ENCODE results near the gene TVP23C.
"Not testable (repeated sequence)": the region's sequence is repeated elsewhere in the genome, so short reads cannot be mapped to it uniquely, and the experiment has no call there.

TVP23C gene

DNA sequence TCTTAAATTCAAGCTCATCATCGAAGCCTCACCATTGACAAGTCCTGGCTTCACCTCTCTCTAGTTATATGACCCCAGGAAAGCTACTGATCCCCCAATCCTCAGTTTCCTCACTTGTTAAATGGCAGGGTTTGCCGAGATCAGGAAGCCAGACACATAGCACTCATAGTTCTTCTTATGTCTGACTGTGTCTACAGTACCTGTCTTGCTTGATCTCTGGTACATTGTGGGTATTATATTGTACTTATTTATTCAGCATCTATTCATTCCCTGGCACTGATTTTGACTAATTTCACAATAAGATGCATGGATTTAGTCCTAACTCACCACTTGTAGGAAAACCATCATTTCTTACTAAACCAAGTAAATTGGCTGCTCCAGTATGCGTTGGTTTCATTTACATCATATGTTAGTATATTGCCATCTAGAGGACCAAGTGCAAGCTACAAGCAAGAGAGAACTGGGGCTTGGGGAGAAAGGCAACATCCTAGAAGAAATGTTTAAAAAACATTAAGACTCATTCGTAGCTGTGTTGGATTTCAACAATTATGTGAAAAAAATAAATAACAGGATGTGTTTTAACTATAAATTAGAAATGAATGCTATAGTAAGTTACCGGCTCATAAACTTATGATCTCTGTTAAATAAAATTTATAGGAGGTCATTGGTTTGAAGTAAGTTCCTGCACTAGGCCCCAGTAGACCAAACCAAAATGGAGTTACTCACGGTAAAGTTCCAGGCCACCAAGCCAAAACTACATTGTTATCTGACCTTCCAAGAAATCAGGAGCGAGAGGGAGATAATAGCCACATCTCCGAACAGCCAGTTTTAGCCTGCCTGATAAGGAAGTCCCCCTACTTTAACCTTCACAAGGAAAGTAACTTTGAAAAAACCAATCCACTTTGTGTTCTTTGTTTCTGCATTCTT lies 36.7 kb downstream of the TVP23C start:
- peak; percentile 30 for DNase-seq

DNA sequence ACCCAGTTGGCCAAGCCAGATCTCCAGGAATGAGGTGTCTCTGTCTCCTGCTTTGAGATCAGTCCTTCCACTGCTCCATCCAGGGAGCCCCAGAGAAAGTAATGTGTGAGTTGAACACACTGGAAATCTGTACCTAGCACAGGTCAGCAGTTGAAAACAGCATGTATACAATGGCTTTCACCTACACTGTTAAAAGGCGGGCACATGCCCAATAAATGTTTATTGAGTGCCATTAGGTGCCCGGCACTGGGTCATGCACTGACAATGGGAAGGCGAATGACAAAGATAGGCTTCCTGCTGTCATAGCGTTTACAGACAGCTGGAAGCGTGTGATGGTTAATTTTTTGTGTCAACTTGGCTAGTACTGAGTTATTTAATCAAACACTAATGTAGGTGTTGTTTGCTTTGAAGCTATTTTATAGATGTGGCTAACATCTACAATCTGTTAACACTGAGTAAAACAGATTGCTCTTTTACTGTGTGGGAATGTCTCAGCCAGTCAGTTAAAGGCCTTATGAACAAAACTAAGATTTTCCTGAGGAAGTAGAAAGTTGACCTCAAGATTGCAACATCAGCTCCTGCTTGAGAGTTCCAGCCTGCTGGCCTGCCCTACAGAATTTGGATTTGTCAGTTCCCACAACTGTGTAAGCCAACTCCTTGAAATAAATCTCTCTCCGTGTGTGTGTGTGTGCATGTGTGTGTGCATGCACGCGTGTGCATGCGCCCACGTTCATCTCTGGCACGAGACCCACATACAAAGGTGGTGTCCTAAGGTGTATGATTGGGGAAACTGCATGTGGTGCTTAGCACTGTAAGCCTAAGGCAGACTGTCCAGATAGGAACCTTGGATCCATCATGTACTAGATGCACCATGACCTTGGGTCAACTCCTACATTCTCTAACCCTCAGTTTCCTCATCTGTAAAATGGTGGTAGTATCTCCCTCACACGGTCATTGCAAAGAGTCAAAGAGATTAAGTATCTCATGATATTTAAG lies 38.0 kb downstream of the TVP23C start:
- not testable (repeated sequence) for DNase-seq

DNA sequence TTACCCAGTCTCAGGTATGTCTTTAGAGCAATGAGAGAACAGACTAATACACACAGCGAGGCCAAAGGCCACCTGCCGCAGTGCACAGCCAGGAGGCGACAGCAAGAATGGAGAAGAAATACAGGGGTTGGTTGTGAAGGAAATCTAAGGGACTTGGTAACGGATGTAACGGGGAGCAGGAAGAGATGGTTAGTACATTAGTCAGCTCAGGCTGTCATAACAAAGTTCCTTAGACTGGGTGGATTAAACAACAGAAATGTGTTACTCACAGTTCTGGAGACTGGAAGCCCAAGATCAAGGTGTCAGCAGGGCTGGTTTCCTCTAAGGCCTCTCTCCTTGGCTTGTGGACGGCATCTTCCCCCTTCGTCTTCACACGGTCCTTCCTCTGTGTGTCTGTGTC lies 47.1 kb downstream of the TVP23C start:
- no peak for DNase-seq

DNA sequence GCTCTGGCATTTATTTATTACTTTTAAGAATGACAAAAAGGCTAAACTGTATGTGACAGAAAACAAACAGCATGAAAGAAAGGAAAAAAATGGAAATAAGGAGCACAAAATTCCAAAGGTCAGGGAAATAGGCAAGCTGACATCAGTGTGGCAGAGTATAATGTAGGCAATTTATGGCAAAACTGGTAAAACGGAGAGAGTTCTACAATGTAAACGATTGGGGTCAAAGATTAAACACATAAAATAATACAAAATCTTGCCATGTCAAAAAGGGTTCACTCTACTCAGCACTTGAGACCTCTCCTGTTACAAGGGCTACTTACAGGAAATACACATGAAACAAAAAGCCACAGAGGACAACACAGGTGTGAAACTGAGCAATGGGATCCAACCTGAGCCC lies 48.8 kb downstream of the TVP23C start:
- no peak for DNase-seq

DNA sequence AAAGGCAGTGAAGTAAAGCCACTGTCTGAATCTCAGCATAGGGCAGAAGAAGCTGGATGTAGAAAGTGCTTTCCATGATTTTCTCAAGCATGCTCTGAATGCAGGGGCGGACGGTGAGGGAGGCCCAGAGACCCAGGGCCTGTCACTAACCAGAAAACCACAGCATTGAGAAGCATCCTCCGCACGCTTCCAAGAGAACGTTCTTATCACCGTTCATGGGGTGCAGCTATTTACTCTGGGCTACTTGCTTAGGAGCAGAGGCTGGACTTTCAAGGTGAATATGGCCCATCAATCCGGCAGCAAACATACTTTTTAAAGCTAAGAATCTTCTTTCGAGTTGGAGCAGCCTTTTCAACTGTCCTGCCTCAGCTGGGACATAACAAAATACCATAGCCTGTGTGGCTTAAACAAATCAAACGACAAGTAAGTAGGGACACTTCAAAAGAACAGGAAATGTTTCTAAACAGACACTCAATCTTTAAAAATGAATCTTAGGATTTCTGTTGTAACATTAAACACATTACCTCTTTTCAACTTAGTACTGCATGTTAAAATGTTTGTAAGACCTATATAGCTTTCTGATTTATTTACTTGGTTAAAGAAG lies 49.3 kb downstream of the TVP23C start:
- DNase-seq = no peak

DNA sequence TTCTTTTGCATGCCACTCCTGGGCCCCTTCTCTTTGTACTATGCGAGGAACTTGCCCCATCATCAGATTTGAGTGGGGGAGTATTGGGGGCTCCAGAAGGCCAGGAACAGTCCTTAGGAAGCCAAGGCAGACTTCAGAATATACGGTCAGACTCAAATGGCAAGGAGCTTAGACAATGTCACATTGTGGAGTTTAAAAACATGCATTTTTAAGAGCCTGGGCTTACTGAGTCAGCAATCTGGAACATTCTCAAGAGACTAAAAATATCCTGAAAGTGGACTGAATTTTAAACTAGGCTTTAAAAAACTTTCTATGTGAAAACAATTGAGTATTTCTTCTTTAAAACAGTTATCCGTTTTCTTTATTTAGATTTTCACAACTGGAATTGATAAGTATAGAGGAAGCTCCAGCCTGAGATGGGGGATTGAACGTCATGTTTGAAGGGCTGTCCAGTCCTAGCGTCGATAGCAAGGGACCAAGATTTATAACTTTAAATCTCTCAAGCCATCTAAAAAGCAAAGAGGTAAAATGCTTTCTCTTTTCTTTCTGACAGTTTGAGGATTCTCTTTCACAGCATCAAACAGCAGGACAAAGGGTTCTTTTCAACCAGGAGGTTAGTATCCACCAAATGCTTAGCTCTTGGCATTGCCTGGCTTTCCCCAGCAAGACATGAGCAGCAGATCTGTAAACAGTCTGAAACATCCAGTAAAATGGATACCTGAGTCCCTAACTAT lies 50.1 kb downstream of the TVP23C start:
- no peak for DNase-seq

DNA sequence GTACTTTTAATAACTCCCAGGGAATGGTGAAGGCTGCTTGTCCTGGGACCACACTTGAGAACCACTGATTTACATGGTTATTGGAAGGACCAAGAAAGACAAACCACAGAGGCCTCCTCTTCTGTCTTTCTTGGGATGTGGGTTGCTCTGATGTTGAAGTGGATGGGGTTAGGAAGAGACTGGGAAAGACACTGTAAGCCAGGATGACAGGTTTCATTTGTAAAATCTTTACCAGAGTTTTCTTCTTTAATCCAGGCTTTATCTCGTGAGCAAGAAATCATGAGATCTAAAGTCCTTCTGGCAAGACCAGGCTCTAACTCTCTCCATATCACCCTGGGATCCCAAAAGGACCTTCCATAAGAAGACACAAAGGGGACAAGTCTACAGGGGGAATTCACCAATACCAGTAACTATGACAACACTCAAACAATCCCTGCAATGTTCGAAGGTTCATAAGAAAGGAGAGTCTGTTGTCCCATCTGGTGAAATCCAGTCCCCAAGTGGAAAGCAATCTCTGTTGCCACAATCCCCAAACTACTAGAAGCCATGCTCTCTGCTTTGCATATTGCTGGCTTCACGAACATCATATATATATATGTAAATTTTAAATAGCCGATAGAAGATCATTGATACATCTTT lies 51.1 kb downstream of the TVP23C start:
- no peak for DNase-seq

DNA sequence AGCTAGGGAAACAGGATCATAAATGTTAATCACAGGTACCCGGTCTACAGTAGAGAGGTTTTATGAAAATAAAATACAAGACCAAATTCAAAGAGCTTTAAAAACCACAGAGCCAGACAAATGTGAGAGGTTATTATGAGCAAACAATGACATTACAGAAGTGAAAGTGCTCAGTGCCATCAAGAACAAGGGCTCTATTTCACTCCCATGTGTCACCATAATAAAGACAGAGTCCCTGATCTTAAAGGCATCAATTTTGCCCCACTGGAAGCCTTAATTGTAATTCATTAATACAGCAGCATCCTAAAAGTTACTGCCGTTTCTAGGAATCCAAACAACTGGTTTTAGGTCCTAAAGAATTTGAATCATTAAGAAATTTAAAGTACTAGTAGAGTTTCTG lies 52.1 kb downstream of the TVP23C start:
- no peak for DNase-seq

DNA sequence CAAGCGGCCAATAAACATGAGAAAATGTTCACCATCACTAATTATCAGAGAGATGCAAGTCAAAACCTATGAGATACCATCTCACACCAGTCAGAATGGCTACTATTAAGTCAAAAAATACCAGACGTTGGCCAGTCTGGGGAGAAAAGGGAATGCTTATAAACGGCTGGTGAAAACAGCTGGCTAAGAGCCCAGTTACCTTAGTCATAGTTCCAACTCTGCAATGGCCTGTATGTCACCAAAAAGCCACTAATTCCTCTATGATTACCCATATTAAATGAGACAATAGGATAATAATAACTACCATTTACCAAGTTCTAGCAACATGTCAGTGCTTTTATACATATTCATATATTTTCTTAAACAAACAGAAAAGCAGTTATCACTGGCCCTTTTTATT lies 52.9 kb downstream of the TVP23C start:
- no peak for DNase-seq

DNA sequence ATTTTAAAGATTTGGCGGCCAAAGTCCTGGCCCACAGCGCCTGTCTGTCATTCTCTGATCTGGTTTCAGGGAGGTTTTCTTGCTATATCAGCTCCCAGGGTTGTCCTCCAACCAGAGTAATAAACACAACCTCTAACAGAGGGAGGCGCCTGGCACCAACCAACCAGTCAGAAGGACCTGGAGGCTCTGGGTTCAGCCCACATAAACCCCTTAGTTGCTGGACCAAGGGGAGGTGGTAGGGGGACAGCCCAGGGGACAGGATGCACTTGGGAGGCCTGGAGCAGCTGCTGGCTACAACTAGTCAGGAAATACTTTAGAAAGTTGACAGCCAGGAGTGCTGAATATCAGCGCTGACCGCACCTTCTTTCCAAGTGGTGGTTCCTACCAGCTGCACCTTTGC lies 54.2 kb downstream of the TVP23C start:
- no peak for DNase-seq

DNA sequence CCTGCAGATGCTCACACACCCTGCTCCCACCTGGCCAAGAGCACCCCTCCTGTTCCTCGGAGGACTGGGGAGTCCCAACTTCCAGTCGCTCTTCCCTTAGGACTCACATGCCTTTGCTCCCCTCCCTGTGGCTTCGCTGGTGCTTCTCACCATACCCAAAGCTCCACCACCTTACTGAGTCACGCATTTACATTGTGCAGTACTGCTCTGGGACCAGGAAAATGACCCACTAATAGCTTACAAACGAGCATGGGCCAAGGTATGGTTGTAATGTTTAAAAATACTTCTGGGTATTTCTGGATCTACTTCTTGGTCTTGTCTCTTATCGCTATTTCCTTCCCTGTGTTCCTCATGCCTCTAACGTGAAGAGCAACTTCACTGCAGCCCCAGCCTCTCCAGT lies 54.8 kb downstream of the TVP23C start:
- no peak for DNase-seq

DNA sequence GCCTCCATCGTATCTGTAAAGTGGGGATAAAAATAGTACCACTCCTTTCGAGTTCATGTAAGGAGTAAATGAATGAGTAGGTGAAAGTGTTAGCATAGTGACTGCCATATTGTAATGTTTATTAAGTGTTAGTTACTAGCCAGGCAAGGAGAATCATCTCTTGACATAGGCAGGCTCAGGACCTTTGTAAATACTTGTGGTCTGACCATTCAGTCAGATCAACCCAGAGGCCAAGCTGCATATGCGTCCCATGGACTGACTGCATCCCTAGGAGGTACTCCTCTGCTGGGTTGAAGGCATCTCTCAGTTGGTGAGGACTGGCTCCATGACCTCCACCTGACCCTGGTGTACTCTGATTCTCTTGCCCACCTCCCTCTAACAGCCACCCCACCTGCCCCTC lies 55.4 kb downstream of the TVP23C start:
- DNase-seq = no peak

DNA sequence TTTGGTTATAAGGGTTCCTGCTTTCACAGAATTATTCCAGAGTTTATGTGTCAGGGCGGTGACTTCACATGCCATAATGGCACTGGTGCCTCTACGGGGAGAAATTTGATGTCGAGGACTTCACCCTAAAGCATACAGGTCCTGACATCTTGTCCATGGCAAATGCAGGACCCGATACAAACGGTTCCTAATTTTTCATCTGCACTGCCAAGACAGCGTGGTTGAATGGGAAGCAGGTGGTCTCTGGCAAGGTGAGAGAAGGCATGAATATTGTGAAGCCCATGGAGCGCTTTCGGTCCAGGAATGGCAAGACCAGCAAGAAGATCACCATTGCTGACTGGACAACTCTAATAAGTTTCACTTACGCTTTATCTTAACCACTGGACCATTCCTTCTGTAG lies 56.3 kb downstream of the TVP23C start:
- no peak for DNase-seq

DNA sequence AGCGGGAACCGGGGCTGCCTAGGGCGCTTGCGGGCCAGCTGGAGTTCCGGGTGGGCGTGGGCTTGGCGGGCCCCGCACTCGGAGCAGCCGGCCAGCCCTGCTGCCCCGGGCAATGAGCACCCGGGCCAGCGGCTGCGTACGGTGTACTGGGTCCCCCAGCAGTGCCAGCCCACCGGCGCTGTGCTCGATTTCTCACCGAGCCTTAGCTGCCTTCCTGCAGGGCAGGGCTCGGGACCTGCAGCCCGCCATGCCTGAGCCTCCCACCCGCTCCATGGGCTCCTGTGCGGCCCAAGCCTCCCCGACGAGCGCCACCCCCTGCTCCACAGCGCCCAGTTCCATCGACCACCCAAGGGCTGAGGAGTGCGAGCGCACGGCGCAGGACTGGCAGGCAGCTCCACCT lies 57.6 kb downstream of the TVP23C start:
- not testable (repeated sequence) for DNase-seq

DNA sequence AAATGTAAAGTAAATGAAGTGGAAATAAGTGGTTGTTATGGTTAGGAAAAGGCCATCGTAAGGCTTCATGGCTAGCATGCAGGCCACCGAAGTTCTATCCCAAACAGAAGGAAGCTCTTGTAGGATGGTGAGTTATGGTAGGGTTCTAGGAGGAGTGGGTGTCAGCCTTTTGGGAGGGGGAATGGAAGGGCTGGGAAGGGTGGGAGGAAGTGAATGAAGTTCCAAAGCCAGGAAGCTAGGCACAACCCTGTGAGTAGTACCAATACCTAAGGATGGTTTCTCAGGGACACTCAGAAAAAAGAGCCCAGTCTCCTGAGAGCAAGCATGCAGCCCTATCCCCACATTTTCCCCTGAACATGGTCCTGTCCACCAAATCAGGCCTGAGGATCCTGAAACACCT lies 59.6 kb downstream of the TVP23C start:
- no peak for DNase-seq

DNA sequence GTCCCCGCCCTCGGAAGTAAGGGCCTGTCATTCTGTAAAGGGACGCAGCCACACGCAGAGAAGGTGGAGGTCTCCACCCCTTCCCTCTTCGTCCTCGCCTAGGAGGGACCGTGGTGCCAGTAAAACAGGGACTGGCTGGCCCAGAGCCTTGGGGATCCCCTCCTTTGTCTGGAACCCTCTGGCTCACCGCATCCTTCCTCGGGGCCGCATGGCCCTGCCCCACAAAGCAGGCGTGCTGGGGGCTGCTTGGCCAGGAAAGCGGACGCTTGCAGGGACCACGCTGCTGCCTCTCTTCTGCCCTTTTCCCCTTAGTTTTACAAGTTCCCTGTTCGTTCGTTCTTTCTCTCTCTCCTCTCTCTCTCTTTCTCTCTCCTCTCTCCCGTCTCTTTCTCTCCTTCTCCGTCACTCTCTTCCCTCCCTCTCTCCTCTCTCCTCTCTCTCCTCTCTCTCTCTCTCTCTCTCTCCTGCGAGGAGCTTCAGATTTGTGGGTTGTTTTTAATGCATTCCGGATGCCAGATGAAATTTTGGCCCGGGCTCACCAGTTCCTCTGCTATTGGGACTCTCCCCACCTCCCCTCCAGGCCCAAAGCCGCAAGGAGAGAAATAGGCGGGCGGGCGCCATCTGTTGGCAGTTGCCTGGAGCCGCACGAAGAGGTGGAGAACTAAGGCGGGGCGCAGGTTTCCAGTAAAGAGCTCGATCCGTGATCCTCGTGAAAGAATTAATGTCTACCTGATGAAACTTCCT lies 60.7 kb downstream of the TVP23C start:
- peak; percentile 81 for DNase-seq

DNA sequence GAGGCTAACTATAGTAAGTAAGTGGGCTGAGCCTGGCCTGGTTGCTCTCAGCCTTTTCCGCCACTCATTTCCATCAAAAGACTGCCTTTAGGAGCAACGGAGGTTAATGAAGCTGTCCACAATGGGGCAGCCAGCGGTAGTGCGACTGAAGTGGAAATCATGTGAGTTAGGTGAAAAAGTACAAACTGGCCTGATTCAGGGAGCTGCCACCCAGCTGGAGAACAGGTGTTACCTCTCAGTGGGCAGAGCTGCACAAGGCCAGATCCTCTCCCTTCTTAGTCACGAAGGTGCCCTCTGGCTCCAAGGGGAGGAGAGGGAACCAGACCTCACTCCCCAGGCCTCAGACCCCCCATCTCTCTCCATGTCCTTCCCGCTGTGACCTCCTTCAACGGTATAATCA lies 61.5 kb downstream of the TVP23C start:
- DNase-seq = no peak

DNA sequence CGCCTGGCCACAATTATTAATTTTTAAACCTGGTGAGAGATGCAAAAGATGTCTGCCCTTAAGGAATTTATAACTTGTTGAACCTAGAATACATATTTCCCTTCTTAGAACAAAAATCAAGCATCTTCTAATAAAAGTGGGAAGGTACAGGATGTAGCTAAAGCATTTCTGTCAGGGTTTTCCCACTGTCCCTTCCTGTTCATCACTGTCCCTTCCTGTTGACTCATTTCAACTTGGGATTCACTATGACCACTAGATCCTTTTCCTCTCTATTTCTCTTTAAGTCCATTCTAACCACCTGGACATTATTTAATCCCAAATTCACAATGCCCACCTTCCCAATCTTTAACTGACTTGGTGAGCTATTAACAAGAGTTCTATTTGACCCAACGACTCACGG lies 62.0 kb downstream of the TVP23C start:
- no peak for DNase-seq

DNA sequence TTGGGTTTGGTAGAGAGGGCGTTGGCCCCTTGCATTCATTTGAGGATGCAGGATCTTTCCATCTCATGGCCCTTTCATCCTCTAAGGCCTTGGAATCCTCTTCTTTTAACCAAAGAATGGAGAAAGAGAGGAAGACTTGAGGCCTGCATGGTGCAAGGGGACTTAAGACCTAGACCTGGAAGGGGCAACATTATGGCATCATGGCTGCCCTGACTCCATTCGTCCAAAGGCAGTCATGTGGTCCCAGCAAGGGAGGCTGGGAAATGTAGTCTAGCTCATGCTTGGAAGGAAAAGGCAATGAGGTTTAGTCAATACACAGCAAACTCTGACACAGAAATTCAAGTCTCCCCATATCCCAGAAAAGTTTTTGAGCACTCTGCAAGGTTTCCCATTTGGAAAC lies 65.2 kb downstream of the TVP23C start:
- DNase-seq = no peak

DNA sequence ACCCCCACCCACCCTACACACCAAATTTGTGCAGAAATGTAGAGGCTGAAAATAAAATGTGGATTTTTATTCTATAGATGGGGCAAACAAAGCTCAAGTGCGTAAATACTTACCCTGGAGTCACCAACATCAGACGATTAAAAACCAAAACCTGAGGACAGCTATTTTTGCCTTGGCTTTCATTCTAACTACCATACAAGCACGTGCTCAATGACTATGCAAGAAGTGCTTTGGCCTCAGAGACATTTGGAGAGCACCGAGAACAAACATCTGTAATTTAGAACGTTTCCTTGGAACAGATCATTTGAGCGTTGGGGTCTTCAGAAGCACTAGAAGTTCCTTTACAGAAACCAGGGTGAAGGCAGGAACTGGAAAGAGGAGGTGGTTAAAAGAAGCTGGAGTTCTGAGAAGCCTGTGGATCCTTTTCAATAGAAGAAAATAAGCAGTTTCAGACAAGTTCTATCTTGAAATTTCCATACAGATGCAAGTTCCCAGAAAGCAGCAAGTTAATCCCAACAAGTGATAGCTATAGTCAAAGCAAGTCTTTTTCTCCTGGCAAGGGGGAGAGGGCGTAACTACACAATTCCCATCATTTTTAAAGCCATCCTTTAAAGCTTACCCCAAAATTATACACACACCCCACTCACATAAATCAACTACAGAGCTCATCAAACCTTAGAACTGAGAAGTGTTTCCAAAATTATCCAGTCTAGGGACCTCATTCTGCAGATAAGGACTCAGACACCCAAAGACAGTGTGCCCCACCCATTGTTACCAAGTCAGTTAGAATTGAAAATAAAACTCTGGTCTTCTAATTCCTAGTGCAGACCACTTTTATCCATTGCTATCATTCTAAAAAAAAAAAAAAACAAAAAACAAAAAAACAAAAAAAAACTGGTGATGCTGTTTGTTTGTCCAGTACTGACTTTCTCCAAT lies 66.3 kb downstream of the TVP23C start:
- no peak for DNase-seq

All from activated CD4-positive, alpha-beta T cell treated with anti-CD3 and anti-CD28 coated beads, Interleukin-2, Interleukin-6, amounts not matched to agents 100 ng/mL and 50 ng/mL, durations not matched to agents 16 hours and 8 hours (primary cell).